Uterus (tissue), 4 donors: Measurements from ENCODE around the gene TASP1. TPM values are rescaled to one million over a fixed set of nuclear protein-coding genes. Genes with fewer than 3 reads are reported as not detected.
"Not testable (repeated sequence)": the region's sequence is repeated elsewhere in the genome, so short reads cannot be mapped to it uniquely, and the experiment has no call there.

Experiments
- DNase-seq, 2 donors: peaks; one replicate each; pipeline ENCODE4 v3.0.0-alpha.2; 2019 to 2020
- H3K27ac ChIP-seq, 2 donors: fragments of 200-600 bp; sonication (generic); 1 replicate in 1 of 2; 2 replicates in 1 of 2; pipeline ENCODE4 v1.5.1; 2016 to 2018
- H3K27me3 ChIP-seq, 2 donors: fragments of 200-600 bp; sonication (generic); one replicate each; pipeline ENCODE4 v1.5.1; 2018 to 2019; ENCODE audit warnings: control low read depth in 1 of 2
- H3K36me3 ChIP-seq, 2 donors: fragments of 200-600 bp; sonication (generic); one replicate each; pipeline ENCODE4 v1.5.1; 2019; ENCODE audit warnings: control low read depth in 1 of 2
- H3K4me1 ChIP-seq, 2 donors: fragments of 200-600 bp; sonication (generic); one replicate each; pipeline ENCODE4 v1.5.1; 2018 to 2019; ENCODE audit warnings: control low read depth in 1 of 2
- H3K4me3 ChIP-seq, 2 donors: fragments of 200-600 bp; sonication (generic); 1 replicate in 1 of 2; 2 replicates in 1 of 2; pipeline ENCODE4 v1.5.1; 2018 to 2019; ENCODE audit warnings: mild to moderate bottlenecking in 1 of 2
- H3K9me3 ChIP-seq, 2 donors: fragments of 200-600 bp; sonication (generic); one replicate each; pipeline ENCODE4 v1.5.1; 2019; ENCODE audit warnings: control low read depth in 1 of 2
- POLR2A ChIP-seq, 2 donors: fragments of 450-650 bp; IDR thresholded peaks; one replicate each; pipeline ENCODE4 v1.6.1; 2016; ENCODE audit warnings: antibody characterized with exemption in 2 of 2, mild to moderate bottlenecking in 1 of 2, moderate library complexity in 1 of 2
- intact Hi-C: fragments of 100-400 bp; cut with DNase I; formaldehyde crosslinking; loops from one replicate; pipeline ENCODE4 v1.15.1; 2023; ENCODE audit warnings: low total_unique reads
- total RNA-seq, 4 donors: library from RNA; depleted of rRNA in 3 of 4; stranded (reverse); fragments of >200 nt in 3 of 4; gene quantifications; one replicate each; pipeline versions ENCODE4 v1.1.0 to v1.2.4, GENCODE V29; 2014 to 2023
- TF ChIP-seq, protein P1 (sequence below), 4 experiments: fragments of 200-600 bp in 2 of 4; fragments of 450-650 bp in 2 of 4; sonication (generic) in 2 of 4; IDR thresholded peaks; one replicate each; pipeline ENCODE4 v1.5.1; 2016 to 2019; ENCODE audit warnings: antibody characterized with exemption in 4 of 4, mild to moderate bottlenecking in 2 of 4, moderate library complexity in 1 of 4
- donor health status: DM: yes; HTN: yes; CAD: no.

The TASP1 gene
- total RNA-seq, 4 donors from 2014 or later, result 1.3 to 34.4 (median 24.4) TPM

DNA sequence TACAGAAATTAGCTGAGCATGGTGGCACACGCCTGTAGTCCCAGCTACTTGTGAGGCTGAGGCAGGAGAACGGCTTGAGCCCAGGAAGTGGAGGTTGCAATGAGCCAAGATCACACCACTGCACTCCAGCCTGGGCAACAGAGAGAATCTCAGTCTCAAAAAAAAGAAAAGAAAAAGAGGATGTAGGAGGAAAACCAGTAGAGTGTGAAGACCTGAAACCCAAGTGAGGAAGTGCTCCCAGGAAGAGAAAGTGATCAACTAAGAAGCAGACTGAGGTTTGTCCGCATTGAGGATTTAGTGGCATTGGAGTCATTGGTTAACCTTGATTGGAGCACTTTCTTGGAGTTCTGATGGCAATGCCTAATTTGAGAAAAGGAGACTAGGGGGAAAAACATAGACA lies 20.6 kb upstream of the TASP1 start:
- intact Hi-C loops, result no loop called here
- H3K9me3 ChIP-seq, result no peaks in the 10 kb centered on the region
- H3K27me3 ChIP-seq, result no peaks in the 10 kb centered on the region
- TF ChIP-seq, protein P1, sequence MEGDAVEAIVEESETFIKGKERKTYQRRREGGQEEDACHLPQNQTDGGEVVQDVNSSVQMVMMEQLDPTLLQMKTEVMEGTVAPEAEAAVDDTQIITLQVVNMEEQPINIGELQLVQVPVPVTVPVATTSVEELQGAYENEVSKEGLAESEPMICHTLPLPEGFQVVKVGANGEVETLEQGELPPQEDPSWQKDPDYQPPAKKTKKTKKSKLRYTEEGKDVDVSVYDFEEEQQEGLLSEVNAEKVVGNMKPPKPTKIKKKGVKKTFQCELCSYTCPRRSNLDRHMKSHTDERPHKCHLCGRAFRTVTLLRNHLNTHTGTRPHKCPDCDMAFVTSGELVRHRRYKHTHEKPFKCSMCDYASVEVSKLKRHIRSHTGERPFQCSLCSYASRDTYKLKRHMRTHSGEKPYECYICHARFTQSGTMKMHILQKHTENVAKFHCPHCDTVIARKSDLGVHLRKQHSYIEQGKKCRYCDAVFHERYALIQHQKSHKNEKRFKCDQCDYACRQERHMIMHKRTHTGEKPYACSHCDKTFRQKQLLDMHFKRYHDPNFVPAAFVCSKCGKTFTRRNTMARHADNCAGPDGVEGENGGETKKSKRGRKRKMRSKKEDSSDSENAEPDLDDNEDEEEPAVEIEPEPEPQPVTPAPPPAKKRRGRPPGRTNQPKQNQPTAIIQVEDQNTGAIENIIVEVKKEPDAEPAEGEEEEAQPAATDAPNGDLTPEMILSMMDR (IDR thresholded peaks at IDR 0.05), result no peak
- no peak for TF ChIP-seq POLR2A (IDR thresholded peaks at IDR 0.05)
- H3K27ac ChIP-seq, result no peak overlapping the region
- DNase-seq, result no peak
- no peaks in the 10 kb centered on the region for H3K4me1 ChIP-seq
- H3K36me3 ChIP-seq, result no peaks in the 10 kb centered on the region
- no peak overlapping the region for H3K4me3 ChIP-seq

DNA sequence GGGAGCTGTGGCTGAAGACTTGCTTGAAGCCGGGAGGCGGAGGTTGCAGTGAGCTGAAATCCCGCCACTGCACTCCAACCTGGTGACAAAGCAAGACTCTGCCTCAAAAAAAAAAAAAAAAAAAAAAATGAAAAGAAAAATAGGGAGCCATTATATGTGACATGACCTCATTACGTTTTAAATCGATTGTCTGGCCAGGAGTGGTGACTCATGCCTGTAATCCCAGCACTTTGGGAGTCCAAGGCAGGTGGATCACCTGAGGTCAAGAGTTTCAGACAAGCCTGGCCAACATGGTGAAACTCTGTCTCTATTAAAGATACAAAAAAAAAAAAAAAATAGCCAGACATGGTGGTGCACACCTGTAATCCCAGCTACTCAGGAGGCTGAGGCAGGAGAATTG lies 19.3 kb upstream of the TASP1 start:
- H3K27me3 ChIP-seq, H3K4me1 ChIP-seq, DNase-seq, H3K4me3 ChIP-seq, H3K9me3 ChIP-seq, H3K27ac ChIP-seq, H3K36me3 ChIP-seq, intact Hi-C loops: not testable (repeated sequence)

DNA sequence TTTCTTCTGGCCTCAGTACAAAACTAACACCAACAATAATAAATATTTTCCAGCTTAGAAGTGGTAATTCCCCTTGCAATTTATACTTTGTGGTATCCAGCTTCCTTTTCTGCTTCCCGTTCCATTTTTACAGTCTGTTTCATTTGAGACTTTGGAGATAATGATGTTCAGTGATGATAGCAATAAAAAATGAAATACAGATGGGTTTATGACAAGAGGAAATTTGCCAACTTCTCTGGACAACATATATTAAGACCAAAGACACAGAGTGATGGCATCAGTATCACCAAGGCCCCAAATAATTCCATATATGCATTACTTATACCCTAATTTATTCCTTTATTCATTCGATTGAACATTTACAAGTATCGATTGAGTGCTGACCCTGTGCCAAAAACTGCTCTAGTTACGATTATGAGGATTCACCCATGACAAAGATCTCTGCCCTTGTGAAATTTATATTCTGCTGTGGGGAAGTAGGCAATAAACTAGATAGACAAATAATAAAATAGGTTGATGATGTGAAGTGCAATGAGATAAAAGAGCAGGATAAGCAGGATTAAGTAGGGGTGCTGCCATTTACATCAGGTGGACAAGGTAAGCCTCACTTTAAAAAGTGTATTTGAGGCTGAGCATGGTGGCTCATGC lies 18.1 kb upstream of the TASP1 start:
- no peaks in the 10 kb centered on the region for H3K36me3 ChIP-seq
- DNase-seq, result no peak
- H3K4me3 ChIP-seq, result no peak overlapping the region
- no peaks in the 10 kb centered on the region for H3K27me3 ChIP-seq
- no peaks in the 10 kb centered on the region for H3K4me1 ChIP-seq
- TF ChIP-seq, protein P1 (IDR thresholded peaks at IDR 0.05), result no peak
- no peak for TF ChIP-seq POLR2A (IDR thresholded peaks at IDR 0.05)
- intact Hi-C loops, result no loop called here
- H3K9me3 ChIP-seq, result no peaks in the 10 kb centered on the region
- H3K27ac ChIP-seq, result no peak overlapping the region

DNA sequence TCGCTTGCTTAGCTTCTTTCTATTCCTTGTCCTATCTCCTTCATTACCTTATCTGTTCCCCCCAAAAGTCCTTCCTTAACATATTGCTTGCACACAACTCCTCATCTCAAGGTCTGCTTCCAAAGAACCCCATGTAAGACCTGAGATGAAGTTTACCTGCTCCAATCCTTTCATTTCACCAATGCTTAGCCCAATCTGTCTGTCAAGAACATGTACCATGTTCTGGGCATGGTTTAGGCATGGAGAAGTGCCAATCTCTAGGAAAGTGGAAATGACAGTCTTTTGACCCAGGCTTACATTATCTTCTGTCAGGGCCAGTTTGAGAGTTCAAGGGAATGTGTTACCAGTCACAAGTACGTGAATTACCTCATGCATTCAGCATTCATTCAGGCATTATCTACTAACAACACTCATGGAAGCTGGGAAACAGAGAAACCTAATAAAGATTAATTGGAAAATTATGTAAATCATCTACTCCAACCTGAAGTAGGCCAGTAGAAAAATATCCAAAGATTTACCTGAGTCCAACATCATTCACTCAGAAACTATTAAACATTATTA lies 15.8 kb upstream of the TASP1 start:
- Histone ChIP-seq H3K9me3 (no peaks in the 10 kb centered on the region), H3K36me3 (no peaks in the 10 kb centered on the region), H3K4me1 (no peaks in the 10 kb centered on the region), H3K4me3 (no peak overlapping the region), H3K27ac (no peak overlapping the region), H3K27me3 (no peaks in the 10 kb centered on the region)
- intact Hi-C loops, result no loop called here
- DNase-seq, result no peak
- TF ChIP-seq POLR2A (IDR thresholded peaks at IDR 0.05), result no peak
- TF ChIP-seq, protein P1 (IDR thresholded peaks at IDR 0.05), result no peak

DNA sequence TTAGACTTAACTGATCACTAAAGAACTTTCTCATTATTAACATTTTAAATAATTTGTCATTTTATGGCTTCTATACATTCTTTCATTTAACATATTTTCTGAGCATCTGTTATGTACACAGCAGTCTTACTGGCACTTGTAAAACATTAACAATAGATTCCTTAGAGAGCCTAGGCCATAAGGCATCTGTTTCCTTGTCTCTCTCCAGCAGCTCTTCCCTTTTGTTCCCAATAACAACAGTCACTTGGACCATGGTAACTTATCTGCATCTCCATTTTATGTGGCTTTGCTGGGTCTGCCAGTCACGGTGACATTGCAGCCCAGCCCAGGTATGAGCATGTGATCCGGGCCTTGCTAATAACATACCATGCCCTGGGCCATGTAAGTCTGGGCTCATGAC lies 11.7 kb upstream of the TASP1 start:
- H3K27me3 ChIP-seq, result no peaks in the 10 kb centered on the region
- H3K9me3 ChIP-seq, result no peaks in the 10 kb centered on the region
- H3K4me3 ChIP-seq, result no peak overlapping the region
- TF ChIP-seq POLR2A (IDR thresholded peaks at IDR 0.05), result no peak
- TF ChIP-seq, protein P1 (IDR thresholded peaks at IDR 0.05), result no peak
- H3K4me1 ChIP-seq, result no peaks in the 10 kb centered on the region
- no peak for DNase-seq
- no peaks in the 10 kb centered on the region for H3K36me3 ChIP-seq
- no peak overlapping the region for H3K27ac ChIP-seq
- intact Hi-C loops, result no loop called here
